IMR-90 (cell line): ENCODE results near the gene HLA-F. TPM values are rescaled to one million over a fixed set of nuclear protein-coding genes. Genes with fewer than 3 reads are reported as not detected.

Source experiments
- ATAC-seq: fragments of 200-7000 bp; cut with Tn5 transposase; 2 replicates; pipeline ENCODE4 v1.9.1; 2020; ENCODE audit warnings: low read depth, mild to moderate bottlenecking, moderate library complexity
- BruUV-seq: library from RNA; stranded (reverse); fragments of 400-500 nt; replicated peaks from 2 replicates; lab custom pipeline; 2021; lab: Mats Ljungman, UMichigan
- CTCF ChIA-PET: fragments of 300-600 bp; formaldehyde crosslinking; extraction: SDS; loops from one replicate; lab custom pipeline; 2021; ENCODE audit warnings: antibody characterized with exemption; lab: Yijun Ruan, JAX
- POLR2A ChIA-PET: fragments of 300-600 bp; sonication (Branson Sonifier 250); formaldehyde crosslinking; loops from one replicate; lab custom pipeline; 2022; ENCODE audit warnings: antibody characterized with exemption; ENCODE audit not compliant: unreplicated experiment; lab: Charles Lee
- DNase-seq: peaks from one replicate; pipeline ENCODE4 v3.0.0; 2013
- H2AFZ ChIP-seq: replicated peaks from 2 replicates; pipeline ENCODE3; 2013; ENCODE audit warnings: low read length, mild to moderate bottlenecking; ENCODE audit not compliant: poor library complexity
- H2AK5ac ChIP-seq: 2 replicates; pipeline ENCODE4 v1.6.1; 2013; ENCODE audit warnings: low read depth, low read length, inconsistent platforms
- H2AK9ac ChIP-seq: replicated peaks from 2 replicates; pipeline ENCODE3; 2013; ENCODE audit warnings: mild to moderate bottlenecking, low read depth, low read length, moderate library complexity; ENCODE audit not compliant: poor library complexity
- H2BK120ac ChIP-seq: 2 replicates; pipeline ENCODE4 v1.6.1; 2013; ENCODE audit warnings: low read depth, low read length, inconsistent platforms
- H2BK15ac ChIP-seq: 3 replicates; pipeline ENCODE4 v1.6.1; 2013; ENCODE audit warnings: low read depth, low read length, inconsistent platforms
- H2BK20ac ChIP-seq: 2 replicates; pipeline ENCODE4 v1.6.1; 2013; ENCODE audit warnings: low read depth, mild to moderate bottlenecking, inconsistent platforms, low read length, moderate library complexity
- H2BK5ac ChIP-seq: 2 replicates; pipeline ENCODE4 v1.6.1; 2013; ENCODE audit warnings: mild to moderate bottlenecking, low read depth, low read length, inconsistent platforms; ENCODE audit not compliant: poor library complexity, severe bottlenecking
- H3K14ac ChIP-seq: replicated peaks from 2 replicates; pipeline ENCODE4 v1.6.1; 2013; ENCODE audit warnings: low read depth, low read length, inconsistent platforms
- H3K18ac ChIP-seq: 2 replicates; pipeline ENCODE4 v1.6.1; 2013; ENCODE audit warnings: low read depth, low read length, control low read depth
- H3K23ac ChIP-seq: 2 replicates; pipeline ENCODE4 v1.6.1; 2013; ENCODE audit warnings: low read depth, low read length, inconsistent platforms
- H3K27ac ChIP-seq: 2 replicates; pipeline ENCODE4 v1.5.1; 2013; ENCODE audit warnings: mild to moderate bottlenecking, control low read depth, low read length; ENCODE audit not compliant: insufficient read depth
- H3K27me3 ChIP-seq: 2 replicates; pipeline ENCODE4 v1.6.1; 2013; ENCODE audit warnings: low read length; ENCODE audit not compliant: control insufficient read depth, insufficient read depth
- H3K36me3 ChIP-seq: 2 replicates; pipeline ENCODE4 v1.6.1; 2013; ENCODE audit warnings: low read length, mixed read lengths; ENCODE audit not compliant: control insufficient read depth, insufficient read depth
- H3K4ac ChIP-seq: 2 replicates; pipeline ENCODE4 v1.6.1; 2013; ENCODE audit warnings: low read depth, low read length, inconsistent platforms
- H3K4me1 ChIP-seq: 2 replicates; pipeline ENCODE4 v1.6.1; 2013; ENCODE audit warnings: low read length, mixed read lengths; ENCODE audit not compliant: control insufficient read depth, insufficient read depth
- H3K4me2 ChIP-seq: 2 replicates; pipeline ENCODE4 v1.6.1; 2013; ENCODE audit warnings: low read depth, mild to moderate bottlenecking, control low read depth, low read length, moderate library complexity
- H3K4me3 ChIP-seq: 2 replicates; pipeline ENCODE4 v1.5.1; 2013; ENCODE audit warnings: low read depth, mild to moderate bottlenecking, control low read depth, low read length, moderate library complexity; ENCODE audit not compliant: insufficient read depth
- H3K56ac ChIP-seq: 2 replicates; pipeline ENCODE4 v1.6.1; 2013; ENCODE audit warnings: low read length, inconsistent platforms; ENCODE audit not compliant: insufficient read depth; ENCODE audit errors: extremely low read depth
- H3K79me1 ChIP-seq, 2 experiments: 2 replicates each; pipeline ENCODE4 v1.6.1; 2013; ENCODE audit warnings: low read length in 2 of 2, inconsistent platforms in 1 of 2, low read depth in 1 of 2
- H3K9ac ChIP-seq: 2 replicates; pipeline ENCODE4 v1.6.1; 2013; ENCODE audit warnings: low read depth, low read length, control low read depth
- H3K9me1 ChIP-seq: 2 replicates; pipeline ENCODE4 v1.6.1; 2013; ENCODE audit warnings: low read length, inconsistent platforms; ENCODE audit not compliant: insufficient read depth
- H3K9me3 ChIP-seq: 2 replicates; pipeline ENCODE4 v1.6.1; 2013; ENCODE audit warnings: low read length; ENCODE audit not compliant: control insufficient read depth, insufficient read depth
- H4K20me1 ChIP-seq: 2 replicates; pipeline ENCODE4 v1.6.1; 2013; ENCODE audit warnings: low read length, inconsistent platforms; ENCODE audit not compliant: insufficient read depth
- H4K5ac ChIP-seq: 2 replicates; pipeline ENCODE4 v1.6.1; 2013; ENCODE audit warnings: mild to moderate bottlenecking, low read depth, low read length, control low read depth
- H4K8ac ChIP-seq, 2 experiments: 2 replicates each; pipeline ENCODE4 v1.6.1; 2013; ENCODE audit warnings: low read depth in 2 of 2, low read length in 2 of 2, control low read depth in 1 of 2, inconsistent platforms in 1 of 2
- H4K91ac ChIP-seq: 2 replicates; pipeline ENCODE4 v1.6.1; 2013; ENCODE audit warnings: low read depth, low read length, inconsistent platforms; ENCODE audit not compliant: insufficient read depth
- BHLHE40 ChIP-seq: fragments of 150-350 bp; IDR thresholded peaks from 2 replicates; pipeline ENCODE4 v1.6.1; 2016; ENCODE audit warnings: mild to moderate bottlenecking, low read depth, low read length
- CEBPB ChIP-seq: IDR thresholded peaks from 2 replicates; pipeline ENCODE4 v1.6.1; 2012; ENCODE audit warnings: low read depth, low read length, improper control_type of control experiment
- CHD1 ChIP-seq: IDR thresholded peaks from 2 replicates; pipeline ENCODE4 v1.6.1; 2012; ENCODE audit warnings: low read depth, low read length, improper control_type of control experiment
- FOS ChIP-seq: fragments of 150-350 bp; IDR thresholded peaks from 2 replicates; pipeline ENCODE4 v1.6.1; 2016; ENCODE audit warnings: low read depth, low read length
- MAFK ChIP-seq: IDR thresholded peaks from 2 replicates; pipeline ENCODE4 v1.6.1; 2012; ENCODE audit warnings: low read depth, low read length, improper control_type of control experiment
- MAZ ChIP-seq: IDR thresholded peaks from 2 replicates; pipeline ENCODE4 v1.6.1; 2012; ENCODE audit warnings: low read depth, mild to moderate bottlenecking, low read length, improper control_type of control experiment, moderate library complexity, borderline replicate concordance
- MXI1 ChIP-seq: IDR thresholded peaks from 2 replicates; pipeline ENCODE4 v1.6.1; 2012; ENCODE audit warnings: low read depth, mild to moderate bottlenecking, low read length, moderate library complexity, borderline replicate concordance
- NFE2L2 ChIP-seq: fragments of 150-350 bp; IDR thresholded peaks from 2 replicates; pipeline ENCODE4 v1.6.1; 2016; ENCODE audit warnings: low read depth, mild to moderate bottlenecking, low read length
- POLR2A ChIP-seq: IDR thresholded peaks from 2 replicates; pipeline ENCODE4 v1.6.1; 2012; ENCODE audit warnings: mild to moderate bottlenecking, low read depth, low read length
- RAD21 ChIP-seq: IDR thresholded peaks from 2 replicates; pipeline ENCODE4 v1.6.1; 2012; ENCODE audit warnings: low read length, improper control_type of control experiment
- RCOR1 ChIP-seq: IDR thresholded peaks from 2 replicates; pipeline ENCODE4 v1.6.1; 2012; ENCODE audit warnings: mild to moderate bottlenecking, low read length, improper control_type of control experiment; ENCODE audit not compliant: insufficient replicate concordance
- RFX5 ChIP-seq: IDR thresholded peaks from 2 replicates; pipeline ENCODE4 v1.8.0; 2012; ENCODE audit warnings: low read depth, mild to moderate bottlenecking, low read length, moderate library complexity
- SMC3 ChIP-seq: fragments of 150-350 bp; IDR thresholded peaks from 2 replicates; pipeline ENCODE4 v1.6.1; 2016; ENCODE audit warnings: low read depth, mild to moderate bottlenecking, antibody characterized with exemption, low read length, moderate library complexity
- dilution Hi-C: fragments of 300-500 bp; cut with HindIII; formaldehyde crosslinking; loops from one replicate; pipeline ENCODE4 v1.14.3; 2018; ENCODE audit warnings: low sequenced_read_pairs; ENCODE audit not compliant: unreplicated experiment
- in situ Hi-C: fragments of 300-500 bp; cut with MboI; formaldehyde crosslinking; loops from 3 replicates; pipeline ENCODE4 v1.14.3; 2019; ENCODE audit warnings: low sequenced_read_pairs, inconsistent platforms, mixed read lengths
- intact Hi-C: fragments of 100-400 bp; cut with micrococcal nuclease; formaldehyde crosslinking; loops from 2 replicates; pipeline ENCODE4 v1.10.0; 2022
- polyA plus RNA-seq, 3 experiments: library from polyadenylated mRNA; depleted of rRNA; stranded (reverse); fragments of >200 nt; gene quantifications; 2 replicates each; pipeline ENCODE4 v1.2.3, GENCODE V29; 2012; ENCODE audit warnings: low replicate concordance in 1 of 3
- total RNA-seq: library from RNA; depleted of rRNA; stranded (reverse); fragments of >200 nt; gene quantifications from 2 replicates; pipeline ENCODE4 v1.2.3, GENCODE V29; 2012
- TF ChIP-seq, protein P1 (sequence below): fragments of 150-350 bp; IDR thresholded peaks from 2 replicates; pipeline ENCODE4 v1.6.1; 2016; ENCODE audit warnings: low read depth, mild to moderate bottlenecking, low read length, moderate library complexity, borderline replicate concordance
- TF ChIP-seq, protein P2 (sequence below): conservative IDR thresholded peaks from 2 replicates; pipeline ENCODE4 v1.5.1; 2012; ENCODE audit warnings: mild to moderate bottlenecking, low read depth, low read length, improper control_type of control experiment
- TF ChIP-seq, protein P3 (sequence below): fragments of 150-350 bp; IDR thresholded peaks from 2 replicates; pipeline ENCODE4 v1.6.1; 2017; ENCODE audit warnings: mild to moderate bottlenecking, antibody characterized with exemption, low read length, low read depth

The HLA-F gene
- total and polyA plus RNA-seq, 2 of the 4 experiments (the other 2 are of a cell fraction): not detected

DNA sequence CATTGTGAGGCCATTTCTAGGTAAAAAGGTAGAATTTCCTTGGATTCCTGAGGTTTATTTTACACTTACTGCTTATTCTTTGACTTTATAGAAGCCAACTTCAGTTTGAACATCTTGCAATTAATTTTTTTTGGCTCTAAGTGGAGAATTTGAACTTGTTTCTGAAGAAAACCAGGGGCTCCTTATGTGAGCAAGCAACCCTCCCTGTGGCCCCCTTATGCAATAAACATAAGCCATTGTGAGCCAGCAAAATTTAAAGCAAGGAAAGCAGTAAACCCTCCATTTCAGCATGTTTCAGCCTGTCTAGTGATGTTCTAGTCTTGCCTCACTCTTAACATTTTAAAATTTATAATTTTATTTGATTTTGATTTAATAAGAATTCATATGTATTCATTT, 5.6 kb downstream of the HLA-F start:
- intact Hi-C loops: no loop called here
- ATAC-seq: no peak
- POLR2A ChIA-PET: no interaction called here

More for the DNA sequence above, 5.6 kb downstream of the HLA-F start:
- no peak overlapping the region for H3K4ac ChIP-seq
- no peak overlapping the region for H2AFZ ChIP-seq
- no peak overlapping the region for H3K18ac ChIP-seq
- H4K91ac ChIP-seq: no peak overlapping the region
- H2BK120ac ChIP-seq: no peak overlapping the region
- no peak overlapping the region for H2BK5ac ChIP-seq
- CTCF ChIA-PET: no interaction called here
- no peak overlapping the region for H3K23ac ChIP-seq
- no peak overlapping the region for H3K27ac ChIP-seq
- no peaks in the 10 kb centered on the region for H3K9me3 ChIP-seq
- in situ Hi-C loops: loop anchor here (25.0 kb wide), 1 partner anchor 283 kb away; no protein-coding TSS in a partner anchor
- H4K8ac ChIP-seq: no peak overlapping the region
- no peak for DNase-seq
- no peaks in the 10 kb centered on the region for H3K9me1 ChIP-seq
- no peak for TF ChIP-seq CHD1
- TF ChIP-seq RFX5: no peak
- TF ChIP-seq, protein P1, sequence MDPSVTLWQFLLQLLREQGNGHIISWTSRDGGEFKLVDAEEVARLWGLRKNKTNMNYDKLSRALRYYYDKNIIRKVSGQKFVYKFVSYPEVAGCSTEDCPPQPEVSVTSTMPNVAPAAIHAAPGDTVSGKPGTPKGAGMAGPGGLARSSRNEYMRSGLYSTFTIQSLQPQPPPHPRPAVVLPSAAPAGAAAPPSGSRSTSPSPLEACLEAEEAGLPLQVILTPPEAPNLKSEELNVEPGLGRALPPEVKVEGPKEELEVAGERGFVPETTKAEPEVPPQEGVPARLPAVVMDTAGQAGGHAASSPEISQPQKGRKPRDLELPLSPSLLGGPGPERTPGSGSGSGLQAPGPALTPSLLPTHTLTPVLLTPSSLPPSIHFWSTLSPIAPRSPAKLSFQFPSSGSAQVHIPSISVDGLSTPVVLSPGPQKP: no peak
- no peak for TF ChIP-seq POLR2A
- no peak for TF ChIP-seq FOS
- TF ChIP-seq, protein P2, sequence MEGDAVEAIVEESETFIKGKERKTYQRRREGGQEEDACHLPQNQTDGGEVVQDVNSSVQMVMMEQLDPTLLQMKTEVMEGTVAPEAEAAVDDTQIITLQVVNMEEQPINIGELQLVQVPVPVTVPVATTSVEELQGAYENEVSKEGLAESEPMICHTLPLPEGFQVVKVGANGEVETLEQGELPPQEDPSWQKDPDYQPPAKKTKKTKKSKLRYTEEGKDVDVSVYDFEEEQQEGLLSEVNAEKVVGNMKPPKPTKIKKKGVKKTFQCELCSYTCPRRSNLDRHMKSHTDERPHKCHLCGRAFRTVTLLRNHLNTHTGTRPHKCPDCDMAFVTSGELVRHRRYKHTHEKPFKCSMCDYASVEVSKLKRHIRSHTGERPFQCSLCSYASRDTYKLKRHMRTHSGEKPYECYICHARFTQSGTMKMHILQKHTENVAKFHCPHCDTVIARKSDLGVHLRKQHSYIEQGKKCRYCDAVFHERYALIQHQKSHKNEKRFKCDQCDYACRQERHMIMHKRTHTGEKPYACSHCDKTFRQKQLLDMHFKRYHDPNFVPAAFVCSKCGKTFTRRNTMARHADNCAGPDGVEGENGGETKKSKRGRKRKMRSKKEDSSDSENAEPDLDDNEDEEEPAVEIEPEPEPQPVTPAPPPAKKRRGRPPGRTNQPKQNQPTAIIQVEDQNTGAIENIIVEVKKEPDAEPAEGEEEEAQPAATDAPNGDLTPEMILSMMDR: no peak
- no peak for TF ChIP-seq MAZ
- TF ChIP-seq CEBPB: no peak
- no peak for TF ChIP-seq BHLHE40
- TF ChIP-seq NFE2L2: no peak
- TF ChIP-seq, protein P3, sequence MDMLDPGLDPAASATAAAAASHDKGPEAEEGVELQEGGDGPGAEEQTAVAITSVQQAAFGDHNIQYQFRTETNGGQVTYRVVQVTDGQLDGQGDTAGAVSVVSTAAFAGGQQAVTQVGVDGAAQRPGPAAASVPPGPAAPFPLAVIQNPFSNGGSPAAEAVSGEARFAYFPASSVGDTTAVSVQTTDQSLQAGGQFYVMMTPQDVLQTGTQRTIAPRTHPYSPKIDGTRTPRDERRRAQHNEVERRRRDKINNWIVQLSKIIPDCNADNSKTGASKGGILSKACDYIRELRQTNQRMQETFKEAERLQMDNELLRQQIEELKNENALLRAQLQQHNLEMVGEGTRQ: no peak
- no peak for TF ChIP-seq SMC3
- no peak for TF ChIP-seq RCOR1
- TF ChIP-seq MAFK: no peak
- TF ChIP-seq RAD21: no peak
- no peak for TF ChIP-seq MXI1
- H2BK20ac ChIP-seq: no peak overlapping the region
- no TSS peak for BruUV-seq
- H3K4me1 ChIP-seq: no peaks in the 10 kb centered on the region
- no peak overlapping the region for H3K4me2 ChIP-seq
- no peak overlapping the region for H4K5ac ChIP-seq
- H2AK5ac ChIP-seq: no peak overlapping the region
- no peak overlapping the region for H3K14ac ChIP-seq
- H3K4me3 ChIP-seq: no peak overlapping the region
- dilution Hi-C loops: no loop called here
- H3K27me3 ChIP-seq: peaks cover 14% of the 10 kb centered on the region
- no peak overlapping the region for H2AK9ac ChIP-seq
- no peak overlapping the region for H2BK15ac ChIP-seq
- H4K20me1 ChIP-seq: no peaks in the 10 kb centered on the region
- no peak overlapping the region for H3K9ac ChIP-seq
- H3K79me1 ChIP-seq: no peaks in the 10 kb centered on the region
- no peak overlapping the region for H3K56ac ChIP-seq
- no peaks in the 10 kb centered on the region for H3K36me3 ChIP-seq
